Spleen (tissue), 11 donors: ENCODE results near the gene SSH2. TPM values are rescaled to one million over a fixed set of nuclear protein-coding genes. Genes with fewer than 3 reads are reported as not detected.

Experiments
- DNase-seq: peaks from one replicate; pipeline ENCODE4 v3.0.0-alpha.2; 2020
- H3K27ac ChIP-seq, 8 donors: fragments of 200-600 bp; sonication (generic) in 7 of 8; 1 replicate in 4 of 8; 2 replicates in 4 of 8; pipeline versions ENCODE4 v1.5.0 to v1.8.0; 2016 to 2021; ENCODE audit warnings: inconsistent platforms in 4 of 8, mild to moderate bottlenecking in 4 of 8, moderate library complexity in 1 of 8
- H3K27me3 ChIP-seq, 7 donors: fragments of 200-600 bp; sonication (generic) in 6 of 7; replicated peaks in 1 of 7; 1 replicate in 4 of 7; 2 replicates in 3 of 7; pipeline versions ENCODE4 v1.5.0 to v1.8.0; 2016 to 2021; ENCODE audit warnings: inconsistent platforms in 3 of 7, mild to moderate bottlenecking in 1 of 7
- H3K36me3 ChIP-seq, 6 donors: fragments of 200-600 bp; sonication (generic) in 5 of 6; 1 replicate in 4 of 6; 2 replicates in 2 of 6; pipeline versions ENCODE4 v1.5.0 to v1.8.0; 2016 to 2021; ENCODE audit warnings: inconsistent platforms in 2 of 6
- H3K4me1 ChIP-seq, 6 donors: fragments of 200-600 bp; sonication (generic) in 5 of 6; 1 replicate in 3 of 6; 2 replicates in 3 of 6; pipeline versions ENCODE4 v1.5.0 to v1.8.0; 2016 to 2021; ENCODE audit warnings: inconsistent platforms in 3 of 6
- H3K4me3 ChIP-seq, 8 donors: fragments of 200-600 bp; sonication (generic) in 7 of 8; 1 replicate in 4 of 8; 2 replicates in 4 of 8; pipeline versions ENCODE4 v1.5.0 to v1.8.0; 2016 to 2021; ENCODE audit warnings: inconsistent platforms in 4 of 8, mild to moderate bottlenecking in 4 of 8, moderate library complexity in 2 of 8
- H3K9me3 ChIP-seq, 8 donors: fragments of 200-600 bp; sonication (generic) in 7 of 8; 1 replicate in 4 of 8; 2 replicates in 4 of 8; pipeline versions ENCODE4 v1.5.0 to v1.8.0; 2016 to 2021; ENCODE audit warnings: inconsistent platforms in 4 of 8
- CTCF ChIP-seq, 11 experiments: fragments of 200-600 bp in 7 of 11; fragments of 450-650 bp in 4 of 11; sonication (generic) in 4 of 11; IDR thresholded peaks in 8 of 11; conservative IDR thresholded peaks in 3 of 11; 1 replicate in 7 of 11; 2 replicates in 4 of 11; pipeline versions ENCODE4 v1.4.0 to v1.8.0; 2016 to 2021; ENCODE audit warnings: antibody characterized with exemption in 11 of 11, inconsistent platforms in 4 of 11, mild to moderate bottlenecking in 1 of 11
- POLR2A ChIP-seq, 3 donors: fragments of 450-650 bp; IDR thresholded peaks; one replicate each; pipeline ENCODE4 v1.5.1; 2017; ENCODE audit warnings: antibody characterized with exemption in 3 of 3, mild to moderate bottlenecking in 1 of 3
- POLR2AphosphoS5 ChIP-seq, 3 donors: sonication (generic); formaldehyde crosslinking; IDR thresholded peaks; one replicate each; pipeline ENCODE4 v1.5.1; 2017; ENCODE audit warnings: antibody characterized with exemption in 3 of 3
- WGBS, 5 donors: extraction: QIAGEN DNeasy Blood & Tissue Kit in 3 of 5; methylation state at CpG; one replicate each; pipeline versions ENCODE4 v1.1.5 to v1.1.7; 2013 to 2018; 5-methylcytosine and 5-hydroxymethylcytosine counted together
- intact Hi-C: fragments of 100-400 bp; cut with DNase I; formaldehyde crosslinking; loops from one replicate; pipeline ENCODE4 v1.15.0; 2023; ENCODE audit warnings: low total_unique reads
- polyA plus RNA-seq, 3 donors: library from polyadenylated mRNA; stranded (reverse); fragments of 200-250 nt; gene quantifications; one replicate each; pipeline ENCODE4 v1.2.1, GENCODE V29; 2013
- total RNA-seq, 7 donors: library from RNA; depleted of rRNA in 3 of 7; stranded (reverse); fragments of >200 nt in 3 of 7; fragmentation: NEBNext Ultra II Directional in 4 of 7; extraction: Animal tissue kit (Norgen Biotek cat#: 25700) in 4 of 7; gene quantifications; one replicate each; pipeline versions ENCODE4 v1.1.0 to v1.2.1, GENCODE V29; 2016 to 2021
- donor health status: healthy with polysubstance abuse.
- donor health status: DM: no; HTN: no; CAD: no; lungs with moderate emphysema.
- donor health status: DM: no; HTN: no; CAD: no.
- donor health status: Bipolar disorder and iron deficiency.
- donor health status: healthy.
- donor health status: DM: no; HTN: no; CAD: no.
- donor health status: DM: yes; HTN: yes; CAD: no.

Gene SSH2
- total and polyA plus RNA-seq, 10 donors, result 15.9 to 182 (median 113) TPM

DNA sequence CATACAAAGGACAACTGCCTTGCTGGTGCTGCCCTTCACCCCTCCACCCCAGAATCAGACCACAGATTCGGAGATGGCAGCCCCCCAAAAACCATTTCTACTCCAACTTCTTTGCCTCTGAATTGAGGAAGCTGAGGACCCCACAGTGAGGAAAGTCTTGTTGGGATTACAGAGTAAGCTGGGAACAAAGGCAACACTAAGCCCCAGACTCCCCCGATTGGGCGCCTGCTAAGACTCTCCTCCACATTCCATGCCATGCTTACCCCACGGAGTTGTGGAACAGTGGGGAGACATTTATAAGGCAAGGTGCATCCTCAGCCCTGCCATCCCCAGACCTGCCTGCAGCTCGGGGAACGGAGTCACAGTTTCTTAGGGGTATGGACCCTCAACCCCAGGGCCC, 342.4 kb downstream of the SSH2 start:
- DNase-seq, result no peak
- peaks cover 0 to 10% (median 5%) of the 10 kb centered on the region in 6 donors for H3K36me3 ChIP-seq
- 77 to 91% (median 84%) methylated on average over 4 to 6 of the region's 6 CpGs for WGBS, 5 donors

DNA sequence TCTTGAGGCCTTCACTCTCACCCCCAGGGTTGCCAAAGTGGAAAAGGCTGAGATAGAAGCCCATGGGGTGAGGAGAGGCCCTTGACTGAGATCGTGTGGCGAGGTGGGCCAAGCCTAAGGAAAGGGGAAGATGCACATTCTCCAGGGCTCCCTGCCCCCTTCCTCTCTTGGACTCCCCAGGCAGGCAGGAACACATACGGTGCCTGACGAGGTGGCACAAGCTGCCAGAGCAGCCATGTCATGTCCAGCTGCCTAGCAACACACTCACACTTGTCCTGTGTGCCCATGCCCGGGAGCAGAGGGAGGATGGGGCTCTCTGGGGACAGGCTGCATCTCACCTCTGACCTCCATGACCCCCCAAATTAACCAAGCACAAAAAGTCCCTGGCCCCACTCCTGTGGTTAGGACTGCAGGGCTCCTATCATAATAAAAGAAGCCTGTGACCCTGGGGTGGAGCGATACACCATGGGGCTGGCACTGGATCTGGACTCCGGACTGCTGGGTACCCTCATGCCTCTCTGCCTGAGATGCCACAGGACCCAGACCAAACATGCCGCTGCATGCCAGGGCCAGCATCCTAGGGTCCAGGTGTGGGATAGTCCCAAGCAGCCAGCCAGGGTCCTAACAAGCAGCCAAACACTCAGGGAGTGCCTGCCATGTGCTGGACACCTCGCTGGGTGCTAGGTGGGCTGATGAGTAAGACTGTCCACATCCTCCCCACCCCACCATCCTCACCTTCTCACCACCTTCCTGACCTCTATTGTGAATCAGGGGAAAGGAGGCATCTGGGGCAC, 343.2 kb downstream of the SSH2 start:
- Histone ChIP-seq H3K4me1 (peaks cover 59 to 83% (median 74%) of the 10 kb centered on the region in 6 donors), H3K9me3 (no peaks in the 10 kb centered on the region), H3K36me3 (peaks cover 0 to 17% (median 13%) of the 10 kb centered on the region in 6 donors), H3K4me3 (peak overlapping the region in 1 of 8 donors; percentile 95), H3K27me3 (peaks cover 0 to 12% (median 0%) of the 10 kb centered on the region in 7 donors), H3K27ac (peak overlapping the region in 4 of 8 donors; percentile 4 to 88 (median 80))
- TF ChIP-seq POLR2A (IDR thresholded peaks at IDR 0.05) (no peak), POLR2AphosphoS5 (IDR thresholded peaks at IDR 0.05) (no peak), CTCF (IDR thresholded peaks at IDR 0.05 in 8 of 11, conservative IDR thresholded peaks at IDR 0.05 in 3 of 11) (no peak)
- DNase-seq, result no peak
- 50 to 76% (median 61%) methylated on average over 5 to 9 of the region's 9 CpGs for WGBS, 5 donors
- intact Hi-C loops, result no loop called here

More for the DNA sequence above, 342.4 kb downstream of the SSH2 start:
- Histone ChIP-seq H3K9me3 (no peaks in the 10 kb centered on the region), H3K27me3 (peaks cover 0 to 14% (median 0%) of the 10 kb centered on the region in 7 donors), H3K27ac (peak overlapping the region in 4 of 8 donors; percentile 81 to 88 (median 85)), H3K4me1 (peaks cover 67 to 90% (median 81%) of the 10 kb centered on the region in 6 donors), H3K4me3 (peak overlapping the region in 3 of 8 donors; percentile 82 to 95 (median 89))
- TF ChIP-seq CTCF (IDR thresholded peaks at IDR 0.05 in 8 of 11, conservative IDR thresholded peaks at IDR 0.05 in 3 of 11) (no peak), POLR2A (IDR thresholded peaks at IDR 0.05) (no peak), POLR2AphosphoS5 (IDR thresholded peaks at IDR 0.05) (no peak)
- intact Hi-C loops, result no loop called here

- peak in 5 of 11 experiments; percentile 14 to 44 (median 27) for TF ChIP-seq CTCF (IDR thresholded peaks at IDR 0.05 in 8 of 11, conservative IDR thresholded peaks at IDR 0.05 in 3 of 11)
- no peak for TF ChIP-seq POLR2A (IDR thresholded peaks at IDR 0.05)
- peak; percentile 51 to 67 (median 63) for TF ChIP-seq POLR2AphosphoS5 (IDR thresholded peaks at IDR 0.05)
- no peaks in the 10 kb centered on the region for H3K27me3 ChIP-seq
- peaks cover 0 to 33% (median 25%) of the 10 kb centered on the region in 6 donors for H3K36me3 ChIP-seq
- H3K4me3 ChIP-seq, result peak overlapping the region in 6 of 8 donors; percentile 4 to 55 (median 20)
- intact Hi-C loops, result no loop called here
- DNase-seq, result peak; percentile 76
- H3K9me3 ChIP-seq, result no peaks in the 10 kb centered on the region
- peak overlapping the region; percentile 27 to 88 (median 75) for H3K27ac ChIP-seq
- 40 to 48% (median 45%) methylated on average over 6 to 8 of the region's 8 CpGs for WGBS, 5 donors
- peaks cover 48 to 78% (median 65%) of the 10 kb centered on the region in 6 donors for H3K4me1 ChIP-seq
Observed at GRCh38 chr17:29585080-29585751, 344.8 kb downstream of the SSH2 start.
